G401 (cell line): ENCODE results near the gene CDK5RAP2. TPM values are rescaled to one million over a fixed set of nuclear protein-coding genes. Genes with fewer than 3 reads are reported as not detected.

Experiments
- DNase-seq: peaks from one replicate; pipeline ENCODE4 v3.0.0-alpha.2; 2015; ENCODE audit warnings: low spot score
- in situ Hi-C: cut with HindIII; loops from 2 replicates; pipeline ENCODE4 v1.10.0; 2016; ENCODE audit warnings: low sequenced_read_pairs, mixed read lengths
- total RNA-seq: library from RNA; depleted of rRNA; stranded (reverse); fragments of >200 nt; shearing (Covaris generic); gene quantifications from 2 replicates; pipeline ENCODE4 v1.2.3, GENCODE V29; 2014

Gene CDK5RAP2
- total RNA-seq, 1 experiment from 2014 or later: 54.8 TPM

DNA sequence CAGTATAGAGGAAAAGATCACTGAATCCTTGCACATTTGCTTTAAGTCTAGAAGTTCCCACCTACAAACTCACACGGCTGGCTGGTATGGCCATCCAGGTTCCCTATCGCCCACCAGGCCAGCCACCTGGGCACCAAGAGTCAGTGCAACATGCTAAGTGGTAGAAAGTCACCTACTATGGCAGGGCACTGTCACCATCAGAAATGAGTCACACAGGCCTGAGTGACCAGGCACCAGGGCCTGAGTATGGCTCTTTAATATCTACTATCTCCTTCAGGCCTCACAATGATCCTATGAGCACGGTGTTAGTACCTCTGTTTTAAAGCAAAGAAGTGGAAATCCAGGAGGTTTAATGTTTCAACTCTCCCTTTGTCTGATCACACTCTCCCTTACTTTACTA, 156.2 kb downstream of the CDK5RAP2 start:
- no peak for DNase-seq
- in situ Hi-C loops: no loop called here

DNA sequence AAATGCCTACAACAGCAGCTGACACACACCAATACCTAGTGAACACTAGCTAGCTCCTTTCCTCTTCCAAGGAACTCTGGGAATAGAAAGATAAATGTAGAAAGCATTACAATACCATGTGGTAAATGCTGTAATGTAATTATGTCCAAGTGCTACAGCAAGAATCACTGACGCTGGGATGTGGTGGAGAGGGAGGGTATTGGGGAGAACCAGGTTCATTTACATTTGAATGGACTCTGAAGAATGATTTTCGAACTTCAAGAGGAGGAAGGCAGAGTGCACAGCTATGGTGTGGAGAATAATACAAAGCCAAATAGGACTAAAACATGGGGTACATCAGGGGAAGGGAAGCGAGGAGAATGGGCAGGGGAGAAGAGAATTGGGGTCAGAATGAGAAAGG, 158.0 kb downstream of the CDK5RAP2 start:
- in situ Hi-C loops: no loop called here
- DNase-seq: no peak

DNA sequence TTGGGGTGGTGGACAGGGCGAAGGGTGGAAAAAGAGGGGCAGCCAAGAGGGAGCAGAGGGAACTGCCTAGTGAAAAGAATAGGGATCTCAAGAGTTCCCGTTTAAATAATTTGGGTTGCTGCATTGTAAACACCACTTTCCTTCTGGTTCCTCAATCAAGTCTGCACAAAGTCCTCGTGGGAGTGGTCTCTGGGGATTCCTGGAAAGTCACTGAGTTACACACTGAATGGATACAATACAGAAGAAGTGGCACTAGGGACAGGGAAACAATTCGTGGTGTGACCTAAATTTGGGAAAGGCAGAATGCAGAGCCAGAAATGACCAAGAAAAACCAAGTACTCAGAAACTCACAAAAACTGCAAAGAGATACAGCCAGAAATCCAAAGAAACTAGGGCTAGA, 161.7 kb downstream of the CDK5RAP2 start:
- in situ Hi-C loops: no loop called here
- no peak for DNase-seq

DNA sequence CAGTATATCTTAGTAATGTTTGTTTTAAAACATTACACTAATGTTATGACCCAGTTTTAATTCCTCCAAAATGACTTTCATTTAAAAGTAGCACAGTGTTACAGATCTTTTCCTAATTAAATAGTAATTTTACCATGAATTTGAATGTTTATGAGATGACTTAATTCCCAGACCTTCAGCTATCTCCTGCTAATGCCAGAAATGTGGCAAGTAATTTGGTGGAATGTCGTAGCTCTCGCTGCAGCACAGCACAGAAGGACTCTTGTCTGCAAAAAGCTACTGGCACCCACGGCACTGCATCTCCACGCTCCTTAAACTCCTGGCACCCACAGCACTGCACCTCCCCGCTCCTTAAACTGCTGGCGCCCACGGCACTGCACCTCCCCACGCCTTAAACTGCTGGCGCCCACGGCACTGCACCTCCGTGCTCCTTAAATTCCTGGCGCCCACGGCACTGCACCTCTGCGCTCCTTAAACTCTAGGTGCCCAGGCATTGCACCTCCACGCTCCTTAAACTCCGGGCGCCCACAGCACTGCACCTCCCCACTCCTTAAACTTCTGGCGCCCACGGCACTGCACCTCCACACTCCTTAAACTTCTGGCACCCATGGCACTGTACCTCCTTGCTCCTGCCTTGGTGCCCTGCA, 163.1 kb downstream of the CDK5RAP2 start:
- in situ Hi-C loops: no loop called here
- no peak for DNase-seq

DNA sequence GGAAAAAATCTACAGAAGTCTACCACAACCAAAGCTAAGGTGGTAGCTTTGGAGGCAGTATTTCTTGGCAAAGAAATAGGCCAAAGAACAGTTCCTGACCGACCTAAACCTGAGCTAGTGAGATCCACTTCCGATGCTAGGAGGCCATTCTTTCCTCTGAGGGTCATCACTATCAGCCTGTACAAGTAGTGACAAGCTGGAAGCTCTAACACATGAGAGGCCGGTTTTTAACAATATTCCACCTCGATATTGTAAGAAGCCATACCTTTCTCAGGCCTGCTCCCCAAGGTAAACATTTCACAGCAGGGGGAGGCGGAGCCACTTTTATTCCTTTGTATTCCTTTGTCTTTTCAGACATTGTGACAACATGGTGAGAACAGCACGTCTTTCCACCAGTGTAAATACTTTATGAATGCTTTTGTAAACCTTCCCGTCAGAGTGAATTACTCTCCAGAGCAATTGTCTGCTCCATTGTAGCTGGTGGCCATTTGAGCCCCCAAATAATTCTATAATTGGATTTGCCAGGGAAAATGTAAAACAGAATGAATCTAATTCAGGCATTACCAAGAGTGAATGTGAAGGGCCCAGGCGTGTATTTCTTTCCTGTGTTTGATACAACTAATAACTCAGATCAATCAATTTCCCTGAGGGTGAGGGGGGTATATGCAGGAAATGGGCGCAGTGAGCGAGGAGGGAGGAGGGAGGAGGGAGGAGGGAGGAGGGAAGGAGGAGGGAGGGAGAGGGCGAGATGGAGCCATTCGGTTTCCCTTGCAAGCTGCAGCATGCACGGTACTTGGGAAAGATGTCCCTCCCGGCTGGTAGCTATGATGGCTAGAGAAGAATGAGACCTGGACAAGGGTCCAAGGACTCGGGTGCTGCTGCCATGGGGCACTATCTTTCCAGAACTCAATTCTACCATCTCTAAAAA, 166.6 kb downstream of the CDK5RAP2 start:
- DNase-seq: no peak
- in situ Hi-C loops: no loop called here

DNA sequence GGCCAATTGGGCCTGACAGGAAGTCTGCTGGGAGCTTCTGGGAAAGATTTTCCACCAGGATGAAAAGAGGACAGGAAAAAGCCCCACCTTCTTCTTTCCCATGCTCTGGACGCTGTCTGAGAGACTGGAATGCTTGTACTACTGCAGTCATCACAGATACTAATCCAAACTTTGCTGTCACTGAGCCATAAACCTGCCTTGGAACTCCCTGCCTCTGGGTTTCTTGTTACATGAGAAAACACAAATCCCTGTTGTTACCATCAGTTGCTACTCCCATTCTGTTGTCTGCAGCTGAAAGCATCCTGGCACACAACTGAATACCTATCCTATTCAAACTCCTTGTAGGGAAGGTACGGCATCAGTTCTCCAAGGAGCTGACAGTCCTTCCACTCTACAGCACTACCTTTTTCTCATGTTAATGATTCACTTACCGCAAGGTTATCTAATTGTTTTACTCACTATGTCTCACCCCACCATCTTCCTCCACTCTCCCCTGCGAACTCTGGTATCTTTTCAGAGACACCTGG, 167.5 kb downstream of the CDK5RAP2 start:
- no peak for DNase-seq
- in situ Hi-C loops: no loop called here

DNA sequence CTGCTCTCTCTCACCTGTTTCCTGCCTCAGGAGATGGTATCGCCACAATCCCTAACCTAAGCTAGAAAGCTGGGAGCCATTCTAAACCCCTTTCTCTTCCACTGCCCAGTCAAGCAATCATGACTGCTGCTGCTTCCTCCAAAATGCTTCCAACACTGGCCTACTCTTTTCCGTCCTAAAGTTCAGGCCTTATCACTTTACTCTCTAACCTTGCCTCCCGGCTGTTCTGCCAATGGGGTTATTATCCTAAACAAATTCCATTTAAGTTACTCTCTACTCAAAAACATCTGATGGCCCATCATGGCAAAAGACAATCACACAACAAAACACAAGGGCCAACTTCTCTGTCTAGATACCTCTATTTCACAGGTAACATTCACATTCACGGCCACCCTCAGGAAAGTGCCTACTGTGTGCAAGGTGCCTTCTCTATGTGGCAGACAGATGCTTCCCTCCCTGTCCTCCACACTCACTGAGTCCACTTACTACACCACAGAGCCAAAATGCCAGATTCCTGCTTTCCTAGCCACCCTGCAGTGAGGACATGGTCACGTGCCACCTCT, 168.0 kb downstream of the CDK5RAP2 start:
- in situ Hi-C loops: no loop called here
- no peak for DNase-seq

DNA sequence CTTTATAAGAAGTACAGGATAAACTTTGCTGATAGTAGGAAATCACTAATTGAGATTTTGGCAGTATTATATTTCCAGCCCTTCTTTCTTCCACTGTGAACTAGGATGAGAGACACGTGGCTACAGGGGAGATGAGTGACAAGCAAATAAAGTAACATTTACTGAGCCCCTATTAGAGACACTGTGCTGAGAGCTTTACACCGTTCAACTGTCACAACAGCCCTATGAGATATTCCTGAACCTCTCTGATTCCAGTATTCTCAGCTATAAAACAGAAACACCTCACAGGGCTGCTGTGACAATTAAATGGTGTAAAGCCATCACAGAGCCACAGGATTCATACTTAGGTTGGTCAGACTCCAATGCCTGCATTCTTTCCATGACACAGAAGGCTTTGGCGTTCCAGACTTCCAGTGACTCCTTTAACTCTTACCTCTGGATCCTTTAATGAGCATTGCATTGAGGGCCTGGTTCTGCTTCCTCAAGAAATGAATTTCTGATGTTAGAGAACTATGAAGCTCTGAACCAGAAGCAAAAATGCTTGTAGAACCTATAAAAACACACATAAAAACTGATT, 169.0 kb downstream of the CDK5RAP2 start:
- no peak for DNase-seq
- in situ Hi-C loops: no loop called here

DNA sequence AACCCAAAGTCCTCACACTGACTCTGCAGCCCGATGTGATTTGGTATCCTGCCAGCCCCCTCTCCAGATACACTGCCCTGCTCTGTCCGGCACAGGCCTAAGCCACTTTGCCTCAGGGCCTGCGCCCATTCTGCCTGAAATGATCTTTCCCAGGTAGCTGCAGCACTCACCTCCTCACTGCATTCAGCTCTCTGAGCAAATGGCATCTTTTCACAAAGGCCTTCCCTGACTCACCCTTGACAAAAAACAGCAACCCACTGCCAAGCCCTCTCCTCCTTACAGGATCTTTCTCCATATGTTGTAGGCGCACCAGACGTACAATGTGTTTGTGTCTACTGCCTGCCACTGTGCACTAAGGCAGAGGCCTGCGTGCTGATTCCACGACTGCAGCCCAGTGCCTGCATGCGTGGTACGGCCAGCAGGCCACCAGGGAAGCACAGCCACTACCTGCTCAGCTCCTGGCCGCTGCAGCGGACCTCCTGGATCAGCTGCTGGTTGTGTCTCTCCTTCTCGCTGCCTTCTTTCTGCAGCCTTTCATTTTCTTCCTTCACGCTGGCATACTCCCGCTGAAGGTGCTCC, 171.2 kb downstream of the CDK5RAP2 start:
- DNase-seq: no peak
- in situ Hi-C loops: no loop called here

DNA sequence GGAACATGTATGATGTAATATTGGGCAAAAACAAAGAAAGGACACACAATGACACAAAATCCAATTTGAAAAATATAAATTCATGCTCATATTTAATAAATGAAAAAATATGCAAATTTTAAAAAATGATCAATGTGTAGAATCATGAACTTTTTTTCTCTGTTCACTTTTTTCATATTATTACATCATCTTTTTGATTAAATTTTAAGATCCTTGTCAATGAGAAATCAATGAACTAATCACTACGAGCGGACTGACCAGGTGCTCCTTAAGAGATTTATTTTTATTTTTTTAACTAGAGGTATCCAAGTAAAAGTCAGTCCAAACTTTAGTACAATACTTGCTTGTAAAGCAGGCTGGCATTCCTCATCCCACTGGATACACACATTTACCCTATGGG, 174.1 kb downstream of the CDK5RAP2 start:
- in situ Hi-C loops: no loop called here
- DNase-seq: no peak

DNA sequence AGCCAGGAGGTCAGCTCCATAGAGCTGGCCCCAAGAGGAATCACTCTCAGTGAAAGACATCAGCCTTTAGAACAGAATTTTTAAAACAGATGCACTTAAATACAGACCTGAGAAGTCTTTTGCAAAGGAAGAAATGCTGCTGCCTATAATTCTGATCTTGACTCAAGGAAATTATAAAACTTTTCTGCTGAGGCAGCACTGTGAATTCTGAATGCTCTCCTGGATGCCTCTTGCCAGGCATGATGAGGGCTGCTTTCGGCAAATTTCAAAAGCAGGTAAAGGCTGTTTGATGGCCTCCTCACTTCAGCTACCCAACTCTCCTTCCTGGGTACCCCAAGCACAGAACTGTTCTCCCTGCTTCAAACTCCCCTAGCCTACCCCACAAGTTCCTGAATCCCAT, 174.8 kb downstream of the CDK5RAP2 start:
- no peak for DNase-seq
- in situ Hi-C loops: no loop called here

DNA sequence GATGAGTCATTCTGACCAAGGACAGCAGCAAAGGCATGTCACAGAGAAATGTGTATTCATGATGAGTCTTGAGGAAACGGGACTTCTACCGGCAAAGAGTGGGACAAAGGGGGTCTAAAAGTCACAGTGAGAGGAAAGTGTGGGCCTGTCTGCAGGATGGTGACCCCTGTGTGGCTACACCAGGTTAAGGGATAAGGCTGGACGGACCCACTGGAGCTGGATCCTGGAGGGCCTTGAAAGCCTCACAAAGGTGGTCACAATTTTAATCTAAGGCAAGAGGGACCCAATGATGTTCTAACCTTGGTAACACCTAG, 176.5 kb downstream of the CDK5RAP2 start:
- DNase-seq: no peak
- in situ Hi-C loops: no loop called here

DNA sequence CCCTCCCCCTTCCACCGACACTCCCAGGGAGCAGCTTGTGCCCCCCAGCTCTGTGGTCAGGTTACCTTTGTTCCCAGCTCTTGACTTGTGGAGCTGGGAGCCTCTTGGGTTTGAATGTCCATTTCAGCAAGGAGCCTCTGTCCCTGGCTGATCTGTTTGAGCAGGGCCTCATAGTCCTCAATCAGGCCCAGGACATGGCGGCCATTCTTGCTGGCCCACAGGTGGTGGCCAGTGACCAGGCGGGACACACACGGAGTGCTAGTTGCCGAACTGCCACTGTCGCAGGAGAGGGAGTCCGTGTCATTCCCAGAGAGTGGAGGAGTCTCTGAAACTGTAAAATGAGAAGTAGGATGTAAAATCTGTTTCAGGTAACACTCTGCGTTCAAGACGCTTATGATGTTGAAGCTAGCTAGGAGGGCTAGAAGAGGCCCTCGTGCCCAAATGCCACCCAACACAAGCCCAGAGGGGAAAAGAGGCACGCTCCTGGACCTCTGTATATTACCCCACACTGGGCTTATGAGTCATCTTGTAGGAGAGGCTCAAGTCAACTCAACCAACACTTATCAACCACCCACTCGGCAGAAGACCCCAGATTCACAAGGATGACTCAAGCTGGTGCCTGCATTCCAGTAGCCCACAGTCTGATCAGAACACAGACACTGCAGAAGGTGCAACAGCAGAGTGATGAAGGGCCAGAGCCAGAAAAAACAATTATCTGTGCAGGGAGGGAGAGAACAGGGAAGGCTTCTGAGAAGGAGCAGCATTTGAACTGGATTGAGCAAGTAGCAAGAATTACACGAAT, 177.0 kb downstream of the CDK5RAP2 start:
- in situ Hi-C loops: no loop called here
- DNase-seq: no peak

DNA sequence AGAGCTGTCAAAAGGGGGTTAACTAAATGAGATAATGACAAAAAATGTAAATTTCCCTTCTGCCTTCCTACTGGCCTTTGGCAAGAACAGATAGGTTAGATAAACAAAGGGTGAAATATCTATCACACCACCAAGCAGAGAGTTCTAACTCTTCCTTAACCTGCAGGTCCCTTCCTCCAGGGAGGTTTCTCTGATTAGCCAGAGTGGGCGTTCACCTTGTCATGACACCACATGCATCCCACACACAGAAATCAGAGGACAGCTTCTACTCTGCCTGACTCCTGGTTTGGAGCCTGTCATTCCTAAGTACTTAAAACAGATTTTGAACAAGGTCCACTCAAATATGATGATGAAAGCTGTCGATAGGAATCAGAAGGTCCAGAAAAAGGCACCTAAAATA, 180.0 kb downstream of the CDK5RAP2 start:
- in situ Hi-C loops: no loop called here
- no peak for DNase-seq

DNA sequence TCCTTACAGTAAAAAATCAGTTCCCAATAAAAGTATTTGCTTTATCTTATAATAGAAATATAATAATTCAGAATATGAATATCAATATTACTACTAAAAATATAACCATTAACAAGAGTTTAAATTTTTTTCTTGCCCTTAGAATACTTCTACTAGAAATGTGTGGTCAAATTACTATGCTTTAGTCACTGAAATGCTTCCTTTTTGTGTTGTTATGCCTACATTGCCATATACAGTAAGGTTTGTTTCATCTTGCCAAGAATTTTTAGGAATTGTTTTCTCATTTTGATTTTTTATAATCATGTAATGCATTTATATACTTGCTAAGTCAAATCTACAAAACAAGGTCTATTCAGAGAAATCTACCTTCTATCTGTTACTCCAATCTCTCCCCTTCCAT, 181.7 kb downstream of the CDK5RAP2 start:
- DNase-seq: no peak
- in situ Hi-C loops: no loop called here

DNA sequence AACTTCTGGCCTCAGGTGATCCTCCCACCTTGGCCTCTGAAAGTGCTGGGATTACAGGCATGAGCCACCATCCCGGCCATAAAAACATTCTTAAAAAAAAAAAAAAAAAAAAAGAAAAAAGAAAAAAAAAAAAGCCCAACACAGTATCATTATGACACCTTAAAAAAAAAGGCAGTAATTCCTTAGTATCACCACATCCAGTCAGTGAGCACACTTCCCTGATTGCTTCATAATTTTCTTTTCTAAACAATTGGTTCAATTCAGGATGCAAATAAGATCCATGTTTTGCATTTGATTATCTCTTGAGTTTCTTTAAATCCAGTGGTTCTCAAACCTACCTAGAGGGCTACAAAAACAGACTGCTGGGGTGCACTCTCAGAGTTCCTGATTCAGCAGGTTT, 182.5 kb downstream of the CDK5RAP2 start:
- DNase-seq: no peak
- in situ Hi-C loops: no loop called here

DNA sequence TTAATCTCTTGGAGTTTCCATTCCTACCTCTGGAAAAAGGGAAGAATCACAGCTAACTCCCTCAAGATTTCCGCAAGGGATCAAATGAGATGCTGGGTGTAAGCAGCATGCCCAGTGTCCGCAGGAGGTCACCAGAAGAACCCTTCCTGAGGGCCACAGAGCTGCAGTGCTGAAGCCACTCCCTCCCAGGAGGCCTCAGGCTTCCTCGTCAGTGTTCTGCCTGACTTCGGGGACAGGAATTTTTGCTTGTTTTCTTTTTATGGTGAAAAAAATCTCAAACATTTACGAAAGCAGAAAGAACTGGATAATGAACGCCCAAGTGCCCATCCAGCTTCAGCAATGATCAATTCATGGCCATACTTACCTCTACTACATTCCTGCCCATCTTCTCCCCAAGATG, 183.0 kb downstream of the CDK5RAP2 start:
- in situ Hi-C loops: no loop called here
- no peak for DNase-seq

DNA sequence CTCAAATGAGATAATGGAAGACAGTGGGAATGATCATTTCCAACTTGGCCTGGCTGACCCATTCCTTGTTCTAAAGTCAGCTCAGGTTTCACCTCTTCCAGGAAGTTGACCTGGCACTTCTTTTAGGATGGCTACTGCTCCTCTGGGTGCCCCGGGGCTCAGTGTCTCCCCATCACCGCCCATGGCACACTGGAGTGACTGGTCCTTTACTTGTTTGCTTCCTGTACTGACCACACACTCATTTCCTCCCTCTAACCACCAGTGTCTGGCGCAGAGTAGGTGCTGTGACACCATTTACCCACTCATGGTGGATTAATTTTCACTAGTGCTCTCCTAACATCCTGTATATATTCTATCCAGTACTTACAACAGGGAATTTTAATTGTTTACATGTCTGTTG, 183.5 kb downstream of the CDK5RAP2 start:
- in situ Hi-C loops: no loop called here
- no peak for DNase-seq

DNA sequence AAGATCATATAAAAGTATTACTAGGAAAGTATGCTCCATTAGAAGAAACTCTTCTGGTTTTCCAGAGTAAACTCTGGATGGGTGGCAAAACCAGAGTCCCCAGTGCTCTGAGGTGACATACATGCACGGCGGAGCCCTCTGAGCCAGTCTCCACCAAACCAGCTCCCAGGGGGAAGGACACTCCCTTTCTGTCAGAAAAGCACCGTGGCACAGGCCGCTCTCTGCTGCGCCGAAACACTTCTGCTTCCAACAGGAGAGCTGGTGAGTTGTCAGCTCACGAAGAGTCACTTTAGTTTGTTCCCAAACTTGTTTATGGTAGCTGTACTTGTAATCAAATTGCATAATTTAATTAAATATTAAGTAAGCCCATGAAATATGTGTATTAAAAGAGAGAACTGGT, 184.6 kb downstream of the CDK5RAP2 start:
- DNase-seq: no peak
- in situ Hi-C loops: no loop called here
